NCI-H226 (cell line): ENCODE results near the gene IFT88.
"Not testable (repeated sequence)": the region's sequence is repeated elsewhere in the genome, so short reads cannot be mapped to it uniquely, and the experiment has no call there.

Experiments used
- DNase-seq: peaks from one replicate; pipeline ENCODE4 v3.0.0-alpha.2; 2015

IFT88 gene

DNA sequence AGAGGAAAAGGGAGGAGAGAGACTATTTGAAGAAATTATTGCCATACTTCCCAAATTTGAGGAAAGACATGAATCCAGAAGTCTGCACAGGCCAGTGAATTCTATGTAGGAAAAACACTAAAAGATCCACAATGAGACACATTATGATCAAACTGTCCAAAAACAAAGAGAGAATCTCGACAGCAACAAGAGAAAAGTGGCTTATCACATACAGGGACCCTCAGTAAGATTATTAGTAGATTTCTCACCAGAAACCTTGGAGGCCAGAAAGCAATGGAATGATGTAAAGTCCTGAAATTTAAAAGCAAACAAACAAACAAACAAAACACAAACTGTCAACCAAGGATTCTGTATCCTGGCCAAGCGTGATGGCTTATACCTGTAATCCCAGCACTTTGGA is 80.8 kb downstream of the IFT88 start:
- no peak for DNase-seq

GRCh38 chr13:20652946-20653345 is 86.0 kb downstream of the IFT88 start:
- no peak for DNase-seq

DNA sequence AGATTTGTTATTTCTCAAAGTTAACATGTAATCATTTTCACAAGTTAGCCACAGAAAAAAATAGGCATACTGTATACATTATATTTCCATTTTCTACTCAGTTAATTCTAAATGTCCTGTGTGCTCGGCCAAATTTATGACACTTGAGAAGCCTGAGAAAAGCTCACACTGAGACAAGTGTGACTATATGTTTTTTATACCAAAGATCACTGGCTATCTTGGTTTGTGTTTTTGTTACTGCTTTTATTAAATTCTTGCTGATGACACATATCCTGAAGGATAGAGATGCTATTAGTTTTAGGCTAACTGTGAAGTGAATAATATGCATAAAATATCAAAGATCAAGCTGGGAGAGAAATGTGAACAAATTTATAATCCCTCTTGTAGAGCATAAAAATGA is 87.2 kb downstream of the IFT88 start:
- peak; percentile 1 for DNase-seq

- DNase-seq, result no peak
These were observed 91.6 kb downstream of the IFT88 start for GRCh38 chr13:20658451-20659040.

DNA sequence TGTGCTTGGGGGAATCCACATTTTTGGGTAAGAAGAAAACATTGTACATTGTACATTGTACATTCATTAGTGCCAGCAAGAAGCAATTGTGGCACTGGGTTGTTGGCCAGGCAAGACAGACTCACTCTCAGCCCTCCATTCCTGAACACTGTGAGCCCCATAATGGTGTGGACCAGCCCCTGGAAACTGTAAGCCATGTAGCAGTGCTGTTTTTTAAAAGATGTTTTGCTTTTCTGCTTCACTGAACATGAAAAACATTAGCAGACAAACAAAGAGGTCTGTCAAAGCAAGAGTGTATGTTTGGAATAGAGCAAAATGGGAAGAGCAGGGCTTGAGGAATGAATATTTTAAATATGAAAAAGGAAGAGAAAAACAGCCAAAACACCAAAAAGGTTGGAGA is 97.4 kb downstream of the IFT88 start:
- no peak for DNase-seq

- DNase-seq, result no peak
These were observed 100.0 kb downstream of the IFT88 start for GRCh38 chr13:20666948-20667347.

GRCh38 chr13:20667857-20668437 is 101.0 kb downstream of the IFT88 start:
- no peak for DNase-seq

- no peak for DNase-seq
These were observed 102.2 kb downstream of the IFT88 start for GRCh38 chr13:20669162-20669561.

GRCh38 chr13:20671789-20672188 is 104.8 kb downstream of the IFT88 start:
- DNase-seq, result no peak

GRCh38 chr13:20672772-20673171 is 105.8 kb downstream of the IFT88 start:
- no peak for DNase-seq

DNA sequence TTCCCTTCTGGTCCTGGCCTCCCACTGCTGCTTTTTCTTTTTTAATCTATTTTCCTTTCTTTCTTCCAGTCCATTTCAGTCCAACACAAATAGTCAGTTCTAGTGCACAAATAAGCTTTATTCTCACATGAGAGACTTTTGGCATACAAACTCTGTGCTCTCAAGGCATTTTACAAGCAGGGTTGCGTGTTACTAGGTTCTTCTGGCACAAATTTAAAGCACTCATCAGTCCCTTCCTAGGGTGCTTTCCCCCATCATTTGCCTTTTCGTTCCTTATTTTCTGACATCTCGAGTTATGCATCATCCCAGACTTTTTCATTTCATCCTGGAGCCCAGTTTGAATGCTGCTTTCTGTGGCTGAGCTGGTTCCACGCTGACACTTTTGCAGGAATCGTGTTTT is 106.8 kb downstream of the IFT88 start:
- no peak for DNase-seq

- no peak for DNase-seq
These were observed 109.3 kb downstream of the IFT88 start for GRCh38 chr13:20676213-20676612.

DNA sequence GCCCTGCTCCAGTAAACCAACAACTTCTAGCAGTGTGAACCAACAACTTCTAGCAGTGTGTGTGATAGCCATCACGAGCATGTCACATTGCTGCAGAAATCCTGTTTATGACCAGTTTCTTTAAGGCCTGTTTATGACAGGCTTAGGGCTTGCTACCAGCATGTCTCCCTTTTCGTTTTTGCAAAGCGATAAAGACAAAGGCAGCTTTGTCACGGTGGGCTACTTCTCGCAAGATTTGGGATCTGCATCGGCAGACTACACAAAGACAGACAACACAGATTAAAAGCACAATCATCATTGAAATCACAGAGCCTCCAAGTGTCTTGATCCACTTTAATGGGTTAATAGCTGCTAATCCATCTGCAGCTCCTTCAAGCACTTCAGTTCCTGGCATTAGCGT is 111.6 kb downstream of the IFT88 start:
- DNase-seq, result not testable (repeated sequence)

DNA sequence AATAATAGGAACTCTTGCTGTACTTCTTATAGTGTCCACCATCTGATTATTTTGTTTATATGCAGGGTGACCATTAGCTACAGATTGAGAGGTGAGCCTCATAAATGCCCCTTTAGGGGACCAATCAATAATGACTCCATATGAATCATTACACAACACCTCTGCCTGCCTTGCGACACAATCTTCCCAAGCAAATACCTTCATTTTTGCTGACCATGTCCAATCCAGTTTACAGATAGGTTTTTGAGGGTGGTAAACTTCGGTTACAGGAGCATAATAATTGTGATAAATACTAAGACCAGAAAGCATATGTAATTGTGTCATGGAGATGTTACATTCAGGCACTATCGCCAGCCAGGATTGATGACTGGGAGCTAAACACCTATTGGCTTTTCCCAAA is 112.9 kb downstream of the IFT88 start:
- DNase-seq, result no peak

- DNase-seq, result no peak
These were observed 113.6 kb downstream of the IFT88 start for GRCh38 chr13:20680416-20681080.

DNA sequence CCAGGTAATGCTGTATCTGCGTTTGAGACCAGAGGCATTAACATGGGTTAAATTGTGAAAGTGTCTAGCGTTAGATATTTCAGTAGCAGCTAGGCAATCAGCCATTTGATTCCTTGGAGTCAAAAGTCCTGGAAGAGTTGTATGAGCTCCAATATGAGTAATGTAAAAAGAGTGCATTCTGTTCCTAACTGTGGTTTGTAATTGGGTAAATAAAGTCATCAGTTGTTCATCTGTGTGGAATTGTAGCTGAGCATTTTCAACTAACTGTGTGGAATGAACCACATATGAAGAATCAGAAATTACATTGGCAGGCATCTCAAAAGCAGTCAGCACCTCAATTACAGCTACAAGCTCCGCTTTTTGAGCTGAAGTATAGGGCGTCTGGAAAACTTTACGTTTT is 114.5 kb downstream of the IFT88 start:
- not testable (repeated sequence) for DNase-seq

DNA sequence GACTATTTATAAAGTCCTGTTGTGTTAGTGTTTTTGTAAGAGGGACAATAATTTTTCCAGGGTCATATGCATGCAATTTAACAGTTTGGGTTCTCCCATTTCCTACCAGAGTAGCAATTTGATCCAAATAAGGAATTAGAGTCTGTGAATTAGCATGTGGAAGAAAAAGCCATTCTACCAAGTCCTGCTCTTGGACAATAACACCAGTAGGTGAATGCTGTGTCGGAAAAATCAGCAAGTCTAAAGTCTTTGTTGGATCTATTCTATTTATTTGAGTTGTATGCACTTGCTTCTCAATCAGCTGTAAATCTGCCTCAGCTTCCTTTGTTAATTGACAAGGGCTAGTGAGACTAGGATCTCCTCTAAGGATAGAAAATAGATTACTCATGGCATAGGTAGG is 115.1 kb downstream of the IFT88 start:
- no peak for DNase-seq

DNA sequence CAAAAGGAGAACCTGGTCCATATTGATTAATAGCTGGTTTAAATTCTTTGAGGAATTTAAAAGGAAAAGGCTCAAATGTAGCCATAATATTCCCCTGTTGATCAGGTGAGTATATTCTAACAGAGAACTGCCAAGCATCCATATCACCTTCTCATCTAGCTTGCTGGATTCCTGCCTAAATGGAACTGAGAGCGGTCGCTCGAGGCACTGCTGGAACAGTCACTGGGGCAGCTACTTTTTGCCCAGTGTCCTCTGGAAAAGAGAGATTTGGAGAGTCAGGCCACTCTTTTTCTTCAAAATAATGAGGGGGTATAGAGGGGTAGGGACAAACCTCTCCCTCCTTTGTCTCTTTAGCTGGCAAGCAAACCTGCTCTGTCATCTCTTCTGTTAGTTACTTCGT is 117.1 kb downstream of the IFT88 start:
- DNase-seq, result no peak

- DNase-seq, result no peak
These were observed 117.6 kb downstream of the IFT88 start for GRCh38 chr13:20684546-20684945.

- no peak for DNase-seq
These were observed 118.1 kb downstream of the IFT88 start for GRCh38 chr13:20685092-20685491.

DNA sequence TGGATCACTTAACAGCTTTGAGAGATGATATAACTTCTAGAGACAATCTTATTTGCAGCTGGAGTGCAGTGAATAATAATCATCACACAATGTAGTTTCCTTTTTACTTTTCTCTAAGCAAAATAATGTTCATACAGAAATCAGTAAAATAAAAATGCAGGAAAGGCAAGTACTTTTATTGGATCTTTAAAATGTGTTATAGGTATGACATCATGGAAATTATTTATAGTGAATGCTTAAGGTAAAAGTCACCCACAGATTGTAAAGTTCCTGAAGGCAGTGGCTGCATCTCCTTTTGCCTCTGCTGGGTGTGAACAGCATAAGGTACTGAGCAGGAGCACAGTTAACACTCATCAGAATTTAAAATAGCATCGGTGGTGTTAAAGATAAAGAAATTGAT is 119.2 kb downstream of the IFT88 start:
- DNase-seq, result no peak

- DNase-seq, result no peak
These were observed 120.1 kb downstream of the IFT88 start for GRCh38 chr13:20686863-20687579.

- peak; percentile 74 for DNase-seq
These were observed 122.3 kb downstream of the IFT88 start for GRCh38 chr13:20689291-20689690.

DNA sequence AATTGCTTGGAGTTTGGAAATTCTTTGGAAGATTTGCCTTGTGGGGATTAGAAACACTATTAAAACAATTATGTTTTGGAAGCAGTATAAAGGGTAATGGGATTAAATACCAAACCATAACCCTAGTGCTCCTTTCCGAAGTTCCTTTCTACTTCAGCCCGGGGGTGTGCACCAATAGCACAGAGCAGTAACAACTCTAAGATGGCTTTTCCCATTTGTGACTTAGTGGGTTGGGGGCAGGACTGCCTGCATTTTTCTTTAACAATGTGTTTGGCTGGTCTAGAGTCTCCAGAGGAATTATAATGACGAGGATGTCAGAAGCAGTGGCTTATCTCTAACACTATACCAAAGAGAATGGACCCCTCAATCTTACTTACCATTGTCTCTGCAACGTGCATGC is 124.7 kb downstream of the IFT88 start:
- DNase-seq, result no peak
